ENCODE data around the gene RNF186. TPM values are rescaled to one million over a fixed set of nuclear protein-coding genes. Genes with fewer than 3 reads are reported as not detected.

Gene RNF186
- total and polyA plus RNA-seq, 2 donors (not counting 1 experiment from before 2014, with no cell fraction given), result not detected

GRCh38 chr1:19824541-19824940 is 9.5 kb upstream of the RNF186 start:
- H3K79me2 ChIP-seq (ENCODE audit: control insufficient read depth, insufficient read depth, low read length), result no peaks in the 10 kb centered on the region
- no peaks in the 10 kb centered on the region for H4K20me1 ChIP-seq (ENCODE audit: control insufficient read depth, insufficient read depth, low read length, poor library complexity, severe bottlenecking)
- peaks cover 0 to 12% (median 2%) of the 10 kb centered on the region in 4 experiments for H3K27me3 ChIP-seq (replicated peaks in 1 of 4; ENCODE audit: control extremely low read depth in 1 of 4, control insufficient read depth in 3 of 4, insufficient read depth in 4 of 4, low read length in 3 of 4)
- no peak overlapping the region for H2AFZ ChIP-seq (ENCODE audit: insufficient read depth, low read depth, low read length, poor library complexity, severe bottlenecking)
- H3K9me3 Mint-ChIP-seq (ENCODE audit: insufficient read depth), result no peaks in the 10 kb centered on the region
- no peak overlapping the region for H3K27ac ChIP-seq (ENCODE audit: low read length in 2 of 2)
- no peak overlapping the region for H3K4me3 Mint-ChIP-seq
- H3K36me3 ChIP-seq (replicated peaks in 1 of 2; ENCODE audit: control extremely low read depth in 1 of 2, control insufficient read depth in 1 of 2, extremely low read depth in 1 of 2, insufficient read depth in 2 of 2, low read length in 1 of 2), result no peaks in the 10 kb centered on the region
- POLR2A ChIA-PET, result no interaction called here
- H3K4me1 ChIP-seq (ENCODE audit: control insufficient read depth in 2 of 2, insufficient read depth in 2 of 2, low read length in 2 of 2), result no peaks in the 10 kb centered on the region
- H3K27ac Mint-ChIP-seq, result no peak overlapping the region
- no peaks in the 10 kb centered on the region for H3K4me1 Mint-ChIP-seq
- WGBS (ENCODE audit: insufficient coverage), result 83% methylated on average over 3 of the region's 4 CpGs
- DNase-seq (no peak), ATAC-seq (ENCODE audit: low read depth) (no peak)
- TF ChIP-seq EZH2 (IDR thresholded peaks at IDR 0.05; ENCODE audit: borderline replicate concordance, insufficient read depth, low read depth, low read length, poor library complexity, severe bottlenecking), result no peak
- TF ChIP-seq CTCF (IDR thresholded peaks at IDR 0.05), result no peak
- no peak overlapping the region for H3K9ac ChIP-seq (ENCODE audit: low read length)
- H3K27me3 Mint-ChIP-seq, result peaks cover 36% of the 10 kb centered on the region
- no peak overlapping the region for H3K4me3 ChIP-seq (ENCODE audit: control extremely low read depth in 1 of 5, extremely low read depth in 1 of 5, insufficient read depth in 1 of 5, low read depth in 2 of 5, low read length in 4 of 5)
- peaks cover 0 to 1% (median 0%) of the 10 kb centered on the region in 3 donors for H3K9me3 ChIP-seq (ENCODE audit: control extremely low read depth in 1 of 3, control insufficient read depth in 2 of 3, insufficient read depth in 1 of 3, low read length in 2 of 3)
- intact Hi-C loops (cut with micrococcal nuclease), result no loop called here
- no peak overlapping the region for H3K4me2 ChIP-seq (replicated peaks; ENCODE audit: low read depth, low read length, poor library complexity, severe bottlenecking)
- CTCF ChIA-PET, result no interaction called here

- no peak overlapping the region for H3K4me3 Mint-ChIP-seq
- H3K9ac ChIP-seq (ENCODE audit: low read length), result no peak overlapping the region
- no peaks in the 10 kb centered on the region for H3K79me2 ChIP-seq (ENCODE audit: control insufficient read depth, insufficient read depth, low read length)
- 78% methylated on average over 4 of the region's 5 CpGs for WGBS (ENCODE audit: insufficient coverage)
- H3K4me2 ChIP-seq (replicated peaks; ENCODE audit: low read depth, low read length, poor library complexity, severe bottlenecking), result no peak overlapping the region
- peaks cover 0 to 1% (median 0%) of the 10 kb centered on the region in 3 donors for H3K9me3 ChIP-seq (ENCODE audit: control extremely low read depth in 1 of 3, control insufficient read depth in 2 of 3, insufficient read depth in 1 of 3, low read length in 2 of 3)
- CTCF ChIA-PET, result no interaction called here
- DNase-seq (no peak), ATAC-seq (ENCODE audit: low read depth) (no peak)
- H3K27me3 ChIP-seq (replicated peaks in 1 of 4; ENCODE audit: control extremely low read depth in 1 of 4, control insufficient read depth in 3 of 4, insufficient read depth in 4 of 4, low read length in 3 of 4), result peaks cover 0 to 9% (median 2%) of the 10 kb centered on the region in 4 experiments
- H2AFZ ChIP-seq (ENCODE audit: insufficient read depth, low read depth, low read length, poor library complexity, severe bottlenecking), result no peak overlapping the region
- H3K9me3 Mint-ChIP-seq (ENCODE audit: insufficient read depth), result no peaks in the 10 kb centered on the region
- H3K36me3 ChIP-seq (replicated peaks in 1 of 2; ENCODE audit: control extremely low read depth in 1 of 2, control insufficient read depth in 1 of 2, extremely low read depth in 1 of 2, insufficient read depth in 2 of 2, low read length in 1 of 2), result no peaks in the 10 kb centered on the region
- H3K27me3 Mint-ChIP-seq, result peaks cover 35% of the 10 kb centered on the region
- no peak overlapping the region for H3K27ac Mint-ChIP-seq
- no peaks in the 10 kb centered on the region for H4K20me1 ChIP-seq (ENCODE audit: control insufficient read depth, insufficient read depth, low read length, poor library complexity, severe bottlenecking)
- intact Hi-C loops (cut with micrococcal nuclease), result no loop called here
- no peak overlapping the region for H3K27ac ChIP-seq (ENCODE audit: low read length in 2 of 2)
- no peaks in the 10 kb centered on the region for H3K4me1 Mint-ChIP-seq
- no peaks in the 10 kb centered on the region for H3K4me1 ChIP-seq (ENCODE audit: control insufficient read depth in 2 of 2, insufficient read depth in 2 of 2, low read length in 2 of 2)
- H3K4me3 ChIP-seq (ENCODE audit: control extremely low read depth in 1 of 5, extremely low read depth in 1 of 5, insufficient read depth in 1 of 5, low read depth in 2 of 5, low read length in 4 of 5), result no peak overlapping the region
- POLR2A ChIA-PET, result interaction anchor here (0.7 kb wide), 1 partner anchor 142 kb away, joined by 5 read pairs; no protein-coding TSS in a partner anchor
- TF ChIP-seq EZH2 (IDR thresholded peaks at IDR 0.05; ENCODE audit: borderline replicate concordance, insufficient read depth, low read depth, low read length, poor library complexity, severe bottlenecking) (no peak), CTCF (IDR thresholded peaks at IDR 0.05) (no peak)
Measured at GRCh38 chr1:19824036-19824435, 9.0 kb upstream of the RNF186 start.
